ENCODE results near the gene SSX2IP.
A peak's percentile ranks its signal among the peaks of the same experiment; 100 is the strongest.

DNA sequence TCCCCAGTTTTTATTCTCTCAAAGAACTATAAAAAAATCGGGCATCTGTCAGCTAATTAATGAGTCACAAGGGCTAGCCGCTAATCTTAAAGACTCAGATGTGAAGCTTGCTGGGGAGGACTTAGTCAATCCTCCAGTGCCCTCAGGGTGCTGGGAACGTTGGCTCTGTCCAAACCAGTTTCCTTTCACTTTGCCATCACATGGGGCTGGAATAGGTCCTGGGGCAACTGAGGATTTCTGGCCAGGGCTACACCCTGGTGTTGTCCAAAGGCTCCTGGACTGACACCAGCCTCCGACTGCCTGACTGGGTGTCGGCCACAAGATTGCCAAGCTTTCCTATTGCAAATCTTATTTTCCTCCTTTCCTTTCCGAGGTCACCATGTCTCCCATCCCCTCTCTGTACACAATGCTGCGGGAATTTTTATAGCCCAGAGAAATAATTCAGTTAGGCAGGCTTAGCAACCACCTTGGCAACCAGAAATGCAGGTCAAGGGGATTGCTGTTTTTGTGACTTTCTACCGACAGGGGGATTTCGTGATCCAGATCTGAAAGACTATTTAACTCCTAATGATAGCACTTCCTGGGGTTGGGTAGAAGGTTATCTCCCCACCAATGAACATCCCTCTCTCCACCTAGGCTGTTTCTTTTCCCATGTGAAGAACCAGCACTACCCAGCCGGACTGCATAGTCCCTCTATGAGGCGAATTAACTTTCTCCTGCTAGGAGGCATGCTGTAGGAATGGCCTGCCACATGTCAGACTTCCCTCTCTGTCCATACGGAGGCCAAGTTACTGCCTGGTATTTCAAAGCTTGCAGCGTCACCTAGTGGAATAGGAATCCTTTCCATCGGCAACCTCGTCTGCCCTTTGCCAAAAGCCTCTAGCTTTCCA lies 86.1 kb downstream of the SSX2IP start:
- TF ChIP-seq, protein P1, sequence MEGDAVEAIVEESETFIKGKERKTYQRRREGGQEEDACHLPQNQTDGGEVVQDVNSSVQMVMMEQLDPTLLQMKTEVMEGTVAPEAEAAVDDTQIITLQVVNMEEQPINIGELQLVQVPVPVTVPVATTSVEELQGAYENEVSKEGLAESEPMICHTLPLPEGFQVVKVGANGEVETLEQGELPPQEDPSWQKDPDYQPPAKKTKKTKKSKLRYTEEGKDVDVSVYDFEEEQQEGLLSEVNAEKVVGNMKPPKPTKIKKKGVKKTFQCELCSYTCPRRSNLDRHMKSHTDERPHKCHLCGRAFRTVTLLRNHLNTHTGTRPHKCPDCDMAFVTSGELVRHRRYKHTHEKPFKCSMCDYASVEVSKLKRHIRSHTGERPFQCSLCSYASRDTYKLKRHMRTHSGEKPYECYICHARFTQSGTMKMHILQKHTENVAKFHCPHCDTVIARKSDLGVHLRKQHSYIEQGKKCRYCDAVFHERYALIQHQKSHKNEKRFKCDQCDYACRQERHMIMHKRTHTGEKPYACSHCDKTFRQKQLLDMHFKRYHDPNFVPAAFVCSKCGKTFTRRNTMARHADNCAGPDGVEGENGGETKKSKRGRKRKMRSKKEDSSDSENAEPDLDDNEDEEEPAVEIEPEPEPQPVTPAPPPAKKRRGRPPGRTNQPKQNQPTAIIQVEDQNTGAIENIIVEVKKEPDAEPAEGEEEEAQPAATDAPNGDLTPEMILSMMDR (IDR thresholded peaks at IDR 0.05; ENCODE audit: low read length): peak; percentile 9; the same call in 1 of the 2 replicates
- TF ChIP-seq EZH2 (IDR thresholded peaks at IDR 0.05; ENCODE audit: borderline replicate concordance, low read length): no peak
